ENCODE results near the gene POLD2. TPM values are rescaled to one million over a fixed set of nuclear protein-coding genes. Genes with fewer than 3 reads are reported as not detected.

POLD2 gene
- total and polyA plus RNA-seq, 2 of the 4 experiments (the other 2 are of a cell fraction) = 142 to 163 TPM

- H4K91ac ChIP-seq (ENCODE audit: insufficient read depth, low read depth, low read length) = no peak overlapping the region; the same call in 1 of the 2 replicates
- WGBS, 2 experiments (ENCODE audit: extremely low coverage in 2 of 2, insufficient read length in 1 of 2) = no CpG with 5 or more reads among the region's 3 CpGs
- no peaks in the 10 kb centered on the region for H3K36me3 ChIP-seq (ENCODE audit: control insufficient read depth, insufficient read depth, low read length)
- no peaks in the 10 kb centered on the region for H3K9me3 ChIP-seq (ENCODE audit: control insufficient read depth, insufficient read depth, low read length)
- no peak overlapping the region for H3K9ac ChIP-seq (ENCODE audit: low read depth, low read length)
- intact Hi-C loops (cut with micrococcal nuclease) (no loop called here), dilution Hi-C loops (cut with HindIII; ENCODE audit: low sequenced_read_pairs, unreplicated experiment) (no loop called here), in situ Hi-C loops (cut with MboI; ENCODE audit: low sequenced_read_pairs) (no loop called here)
- H4K8ac ChIP-seq (ENCODE audit: low read depth in 2 of 2, low read length in 2 of 2) = peak overlapping the region in 1 of 2 experiments; percentile 98; a peak in 2 of 4 replicates
- BruUV-seq (replicated peaks) = no TSS peak
- no peak overlapping the region for H3K4me3 ChIP-seq (ENCODE audit: insufficient read depth, low read depth, low read length)
- H4K5ac ChIP-seq (ENCODE audit: low read depth, low read length) = no peak overlapping the region
- peak overlapping the region; percentile 95; the same call in 1 of the 2 replicates for H2BK120ac ChIP-seq (ENCODE audit: low read depth, low read length)
- H3K27ac ChIP-seq (ENCODE audit: insufficient read depth, low read length) = no peak overlapping the region
- ChIA-PET POLR2A (ENCODE audit: unreplicated experiment) (no interaction called here), CTCF (no interaction called here)
- peaks cover 23% of the 10 kb centered on the region for H3K9me1 ChIP-seq (ENCODE audit: insufficient read depth, low read length)
- peaks cover 27% of the 10 kb centered on the region for H3K4me1 ChIP-seq (ENCODE audit: control insufficient read depth, insufficient read depth, low read length)
- DNase-seq (no peak), ATAC-seq (ENCODE audit: low read depth) (no peak)
- H4K20me1 ChIP-seq (ENCODE audit: insufficient read depth, low read length) = no peaks in the 10 kb centered on the region; the same call in 1 of the 2 replicates
- peaks cover 0 to 13% of the 10 kb centered on the region in 2 experiments; a peak in 2 of 4 replicates for H3K79me1 ChIP-seq (ENCODE audit: low read depth in 1 of 2, low read length in 2 of 2)
- no peak overlapping the region for H3K4me2 ChIP-seq (ENCODE audit: low read depth, low read length)
- H2AFZ ChIP-seq (replicated peaks; ENCODE audit: low read length, poor library complexity) = no peak overlapping the region
- no peak overlapping the region for H3K56ac ChIP-seq (ENCODE audit: extremely low read depth, insufficient read depth, low read length)
- H2BK5ac ChIP-seq (ENCODE audit: low read depth, low read length, poor library complexity, severe bottlenecking) = no peak overlapping the region
- no peak overlapping the region for H3K18ac ChIP-seq (ENCODE audit: low read depth, low read length)
- H3K27me3 ChIP-seq (ENCODE audit: control insufficient read depth, insufficient read depth, low read length) = no peaks in the 10 kb centered on the region
- H2AK9ac ChIP-seq (replicated peaks; ENCODE audit: low read depth, low read length, poor library complexity) = peak overlapping the region; percentile 87
- peak overlapping the region; percentile 27 for H2BK20ac ChIP-seq (ENCODE audit: low read depth, low read length)
- peak overlapping the region; percentile 80; the same call in 1 of the 2 replicates for H2AK5ac ChIP-seq (ENCODE audit: low read depth, low read length)
- H2BK15ac ChIP-seq (ENCODE audit: low read depth, low read length) = peak overlapping the region; percentile 6; the same call in 1 of the 3 replicates
- peak overlapping the region; percentile 28; the same call in 1 of the 2 replicates for H3K4ac ChIP-seq (ENCODE audit: low read depth, low read length)
- TF ChIP-seq MXI1 (IDR thresholded peaks at IDR 0.05; ENCODE audit: borderline replicate concordance, low read depth, low read length) (no peak), NFE2L2 (IDR thresholded peaks at IDR 0.05; ENCODE audit: low read depth, low read length) (no peak), POLR2A (IDR thresholded peaks at IDR 0.05; ENCODE audit: low read depth, low read length) (no peak), ELK1 (IDR thresholded peaks at IDR 0.05; ENCODE audit: borderline replicate concordance, low read depth, low read length) (no peak), MAFK (IDR thresholded peaks at IDR 0.05; ENCODE audit: low read depth, low read length) (no peak), SMC3 (IDR thresholded peaks at IDR 0.05; ENCODE audit: low read depth, low read length) (no peak), RFX5 (IDR thresholded peaks at IDR 0.05; ENCODE audit: low read depth, low read length) (no peak), FOS (IDR thresholded peaks at IDR 0.05; ENCODE audit: low read depth, low read length) (no peak), CEBPB (IDR thresholded peaks at IDR 0.05; ENCODE audit: low read depth, low read length) (no peak), RCOR1 (IDR thresholded peaks at IDR 0.05; ENCODE audit: insufficient replicate concordance, low read length) (no peak), USF2 (IDR thresholded peaks at IDR 0.05; ENCODE audit: low read depth, low read length) (no peak), CTCF (conservative IDR thresholded peaks at IDR 0.05; ENCODE audit: low read depth, low read length) (no peak), RAD21 (IDR thresholded peaks at IDR 0.05; ENCODE audit: low read length) (no peak), MAZ (IDR thresholded peaks at IDR 0.05; ENCODE audit: borderline replicate concordance, low read depth, low read length) (no peak), BHLHE40 (IDR thresholded peaks at IDR 0.05; ENCODE audit: low read depth, low read length) (no peak)
- no peak overlapping the region for H3K23ac ChIP-seq (ENCODE audit: low read depth, low read length)
- H3K14ac ChIP-seq (replicated peaks; ENCODE audit: low read depth, low read length) = 0 out of 2 replicates have a peak overlapping the region, but pooled peaks have one; percentile 48
Observed at GRCh38 chr7:44086627-44087026, 36.7 kb downstream of the POLD2 start.
